ENCODE data around the gene TNFRSF19.
A peak's percentile ranks its signal among the peaks of the same experiment; 100 is the strongest.
"Not testable (repeated sequence)": the region's sequence is repeated elsewhere in the genome, so short reads cannot be mapped to it uniquely, and the experiment has no call there.

The TNFRSF19 gene

GRCh38 chr13:23570099-23570920, at the start of gene TNFRSF19:
TNFRSF19 (plus strand) TSS chr13:23570412; CDS start chr13:23590184, 19,772 bp downstream.
- no peak for DNase-seq

GRCh38 chr13:23529926-23530325, 40.3 kb upstream of the TNFRSF19 start:
- not testable (repeated sequence) for DNase-seq

- no peak for DNase-seq
Observed at GRCh38 chr13:23531446-23531845, 38.8 kb upstream of the TNFRSF19 start.

GRCh38 chr13:23534090-23534489, 36.1 kb upstream of the TNFRSF19 start:
- DNase-seq: no peak

- DNase-seq: no peak
Observed at GRCh38 chr13:23541221-23541824, 28.9 kb upstream of the TNFRSF19 start.

- no peak for DNase-seq
Observed at GRCh38 chr13:23544668-23545067, 25.5 kb upstream of the TNFRSF19 start.

- DNase-seq: no peak
Observed at GRCh38 chr13:23547000-23547590, 23.1 kb upstream of the TNFRSF19 start.

- no peak for DNase-seq
Observed at GRCh38 chr13:23549724-23550123, 20.5 kb upstream of the TNFRSF19 start.

- no peak for DNase-seq
Observed at GRCh38 chr13:23550163-23550562, 20.0 kb upstream of the TNFRSF19 start.

- DNase-seq: no peak
Observed at GRCh38 chr13:23551213-23552008, 18.8 kb upstream of the TNFRSF19 start.

GRCh38 chr13:23552171-23552570, 18.0 kb upstream of the TNFRSF19 start:
- no peak for DNase-seq

GRCh38 chr13:23552661-23553060, 17.6 kb upstream of the TNFRSF19 start:
- no peak for DNase-seq

GRCh38 chr13:23554000-23554399, 16.2 kb upstream of the TNFRSF19 start:
- no peak for DNase-seq

GRCh38 chr13:23557043-23557442, 13.2 kb upstream of the TNFRSF19 start:
- no peak for DNase-seq

- DNase-seq: no peak
Observed at GRCh38 chr13:23557733-23558132, 12.5 kb upstream of the TNFRSF19 start.

GRCh38 chr13:23558675-23559536, 11.3 kb upstream of the TNFRSF19 start:
- DNase-seq: peak; percentile 19

- DNase-seq: no peak
Observed at GRCh38 chr13:23560571-23561089, 9.6 kb upstream of the TNFRSF19 start.

GRCh38 chr13:23561261-23561660, 9.0 kb upstream of the TNFRSF19 start:
- DNase-seq: no peak

GRCh38 chr13:23563085-23563845, 6.9 kb upstream of the TNFRSF19 start:
- no peak for DNase-seq

- DNase-seq: no peak
Observed at GRCh38 chr13:23567906-23568460, 2.2 kb upstream of the TNFRSF19 start.

GRCh38 chr13:23570921-23571315, 706 bp downstream of the TNFRSF19 start:
- no peak for DNase-seq

All from stimulated activated CD4-positive, alpha-beta T cell treated with anti-CD3 and anti-CD28 coated beads, Interleukin-15, amount 100 ng/mL, for 24 hours (primary cell).